Neural cell (in vitro differentiated cells): ENCODE measurements around the gene ERC2. TPM values are rescaled to one million over a fixed set of nuclear protein-coding genes. Genes with fewer than 3 reads are reported as not detected.

Experiments used
- H2AFZ ChIP-seq: fragments of 200-600, 300-800 bp; sonication (generic), shearing (Covaris generic); 2 replicates; pipeline ENCODE4 v1.6.0; 2014; ENCODE audit warnings: low read depth, mild to moderate bottlenecking, antibody characterized with exemption, low read length, moderate library complexity
- H3F3A ChIP-seq: fragments of 200-600 bp; shearing (Covaris generic); 2 replicates; pipeline ENCODE4 v1.6.1; 2016; ENCODE audit warnings: mild to moderate bottlenecking, moderate library complexity, mixed read lengths, antibody characterized with exemption, low read length; ENCODE audit not compliant: insufficient read depth, poor library complexity, severe bottlenecking
- H3K27ac ChIP-seq: fragments of 200-600, 300-800 bp; sonication (generic), shearing (Covaris generic); 2 replicates; pipeline ENCODE4 v1.5.1; 2014; ENCODE audit warnings: mild to moderate bottlenecking, low read length, moderate library complexity
- H3K27me3 ChIP-seq: fragments of 300-800, 200-600 bp; sonication (generic), shearing (Covaris generic); 2 replicates; pipeline ENCODE4 v1.6.0; 2014; ENCODE audit warnings: mild to moderate bottlenecking, low read depth, low read length, moderate library complexity; ENCODE audit not compliant: insufficient read depth
- H3K36me3 ChIP-seq: fragments of 300-800, 200-600 bp; sonication (generic), shearing (Covaris generic); 2 replicates; pipeline ENCODE4 v1.5.1; 2014; ENCODE audit warnings: mild to moderate bottlenecking, antibody characterized with exemption, low read length, moderate library complexity; ENCODE audit not compliant: insufficient read depth
- H3K4me2 ChIP-seq: fragments of 300-800, 200-600 bp; sonication (generic), shearing (Covaris generic); 2 replicates; pipeline ENCODE4 v1.6.0; 2014; ENCODE audit warnings: mild to moderate bottlenecking, low read length
- H3K4me3 ChIP-seq: fragments of 300-800, 200-600 bp; sonication (generic), shearing (Covaris generic); 2 replicates; pipeline ENCODE4 v1.5.1; 2014; ENCODE audit warnings: mild to moderate bottlenecking, low read length, moderate library complexity
- H3K79me2 ChIP-seq: fragments of 200-600 bp; shearing (Covaris generic); replicated peaks from 2 replicates; pipeline ENCODE4 v1.6.0; 2014; ENCODE audit warnings: mild to moderate bottlenecking, low read length, moderate library complexity; ENCODE audit not compliant: insufficient read depth
- H3K9ac ChIP-seq: fragments of 300-800, 200-600 bp; sonication (generic), shearing (Covaris generic); 2 replicates; pipeline ENCODE4 v1.6.1; 2016; ENCODE audit warnings: mild to moderate bottlenecking, low read length, mixed read lengths
- H3K9me2 ChIP-seq: fragments of 200-600 bp; shearing (Covaris generic); 2 replicates; pipeline ENCODE4 v1.6.1; 2016; ENCODE audit warnings: mild to moderate bottlenecking, low read length, mixed read lengths; ENCODE audit not compliant: insufficient read depth
- H3K9me3 ChIP-seq: fragments of 200-600, 300-800 bp; sonication (generic), shearing (Covaris generic); 2 replicates; pipeline ENCODE4 v1.6.1; 2016; ENCODE audit warnings: mild to moderate bottlenecking, mixed run types, low read length, moderate library complexity, mixed read lengths
- H4K20me1 ChIP-seq: fragments of 200-600 bp; shearing (Covaris generic); 2 replicates; pipeline ENCODE4 v1.6.1; 2016; ENCODE audit warnings: mild to moderate bottlenecking, mixed run types; ENCODE audit not compliant: insufficient read depth
- EP300 ChIP-seq: fragments of 450-650 bp; conservative IDR thresholded peaks from 2 replicates; pipeline ENCODE4 v1.6.1; 2014; ENCODE audit warnings: antibody characterized with exemption, mild to moderate bottlenecking, moderate library complexity; ENCODE audit not compliant: poor library complexity, severe bottlenecking
- EZH2 ChIP-seq: fragments of 200-600, 300-800 bp; shearing (Covaris generic), sonication (generic); IDR thresholded peaks from 2 replicates; pipeline ENCODE4 v1.6.1; 2014; ENCODE audit warnings: antibody characterized with exemption, low read length, borderline replicate concordance, mild to moderate bottlenecking; ENCODE audit not compliant: insufficient read depth, poor library complexity, severe bottlenecking
- POLR2AphosphoS5 ChIP-seq: IDR thresholded peaks from 2 replicates; pipeline ENCODE4 v1.6.1; 2012
- RAD21 ChIP-seq: fragments of 450-650 bp; conservative IDR thresholded peaks from 2 replicates; pipeline ENCODE4 v1.6.1; 2014; ENCODE audit warnings: antibody characterized with exemption, mild to moderate bottlenecking, moderate library complexity
- SMC3 ChIP-seq: fragments of 450-650 bp; conservative IDR thresholded peaks from 2 replicates; pipeline ENCODE4 v1.6.1; 2014; ENCODE audit warnings: antibody characterized with exemption, mild to moderate bottlenecking, moderate library complexity; ENCODE audit not compliant: poor library complexity
- TAF1 ChIP-seq: IDR thresholded peaks from 2 replicates; pipeline ENCODE4 v1.6.1; 2012; ENCODE audit warnings: low read depth
- polyA plus RNA-seq: library from polyadenylated mRNA; depleted of rRNA; stranded (reverse); fragments of >200 nt; gene quantifications from 2 replicates; pipeline ENCODE4 v1.2.3, GENCODE V29; 2014
- TF ChIP-seq, protein P1 (sequence below): fragments of 450-650 bp; IDR thresholded peaks from 2 replicates; pipeline ENCODE4 v1.5.1; 2014; ENCODE audit warnings: antibody characterized with exemption, mild to moderate bottlenecking, moderate library complexity; ENCODE audit not compliant: poor library complexity, severe bottlenecking
- TF ChIP-seq, protein P2 (sequence below): IDR thresholded peaks from 2 replicates; pipeline ENCODE4 v1.6.1; 2012; ENCODE audit warnings: borderline replicate concordance

Gene ERC2
- polyA plus RNA-seq, 1 donor from 2014 or later: 60.4 TPM

DNA sequence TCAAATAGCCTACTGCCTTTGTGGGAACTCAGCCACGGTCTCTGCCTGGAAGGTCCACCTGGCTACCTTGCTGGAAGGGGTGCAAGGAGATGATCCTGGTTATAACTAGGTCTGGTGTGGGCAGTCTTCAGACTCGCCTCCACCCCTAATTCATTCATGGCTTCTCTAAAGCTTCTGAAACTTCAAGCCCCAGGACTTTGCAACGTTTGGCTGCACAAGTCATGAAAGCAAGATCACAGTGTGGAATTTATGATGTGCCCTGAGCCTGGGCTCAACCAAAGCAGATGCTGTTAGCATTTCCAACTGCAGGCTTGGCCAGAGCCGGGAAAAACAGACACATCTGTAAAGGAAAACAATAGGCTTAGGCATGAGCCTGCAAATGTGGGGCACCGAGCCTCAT, 780.7 kb downstream of the ERC2 start:
- Histone ChIP-seq H3F3A (no peaks in the 10 kb centered on the region), H3K36me3 (no peaks in the 10 kb centered on the region), H3K9me3 (no peaks in the 10 kb centered on the region), H3K27me3 (no peaks in the 10 kb centered on the region), H3K9ac (no peak overlapping the region), H2AFZ (no peak overlapping the region), H3K27ac (no peak overlapping the region), H3K79me2 (no peaks in the 10 kb centered on the region), H3K9me2 (no peaks in the 10 kb centered on the region), H3K4me3 (no peak overlapping the region), H4K20me1 (no peaks in the 10 kb centered on the region), H3K4me2 (no peak overlapping the region)
- no peak for TF ChIP-seq TAF1
- no peak for TF ChIP-seq EP300
- TF ChIP-seq RAD21: no peak
- TF ChIP-seq, protein P1, sequence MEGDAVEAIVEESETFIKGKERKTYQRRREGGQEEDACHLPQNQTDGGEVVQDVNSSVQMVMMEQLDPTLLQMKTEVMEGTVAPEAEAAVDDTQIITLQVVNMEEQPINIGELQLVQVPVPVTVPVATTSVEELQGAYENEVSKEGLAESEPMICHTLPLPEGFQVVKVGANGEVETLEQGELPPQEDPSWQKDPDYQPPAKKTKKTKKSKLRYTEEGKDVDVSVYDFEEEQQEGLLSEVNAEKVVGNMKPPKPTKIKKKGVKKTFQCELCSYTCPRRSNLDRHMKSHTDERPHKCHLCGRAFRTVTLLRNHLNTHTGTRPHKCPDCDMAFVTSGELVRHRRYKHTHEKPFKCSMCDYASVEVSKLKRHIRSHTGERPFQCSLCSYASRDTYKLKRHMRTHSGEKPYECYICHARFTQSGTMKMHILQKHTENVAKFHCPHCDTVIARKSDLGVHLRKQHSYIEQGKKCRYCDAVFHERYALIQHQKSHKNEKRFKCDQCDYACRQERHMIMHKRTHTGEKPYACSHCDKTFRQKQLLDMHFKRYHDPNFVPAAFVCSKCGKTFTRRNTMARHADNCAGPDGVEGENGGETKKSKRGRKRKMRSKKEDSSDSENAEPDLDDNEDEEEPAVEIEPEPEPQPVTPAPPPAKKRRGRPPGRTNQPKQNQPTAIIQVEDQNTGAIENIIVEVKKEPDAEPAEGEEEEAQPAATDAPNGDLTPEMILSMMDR: no peak

DNA sequence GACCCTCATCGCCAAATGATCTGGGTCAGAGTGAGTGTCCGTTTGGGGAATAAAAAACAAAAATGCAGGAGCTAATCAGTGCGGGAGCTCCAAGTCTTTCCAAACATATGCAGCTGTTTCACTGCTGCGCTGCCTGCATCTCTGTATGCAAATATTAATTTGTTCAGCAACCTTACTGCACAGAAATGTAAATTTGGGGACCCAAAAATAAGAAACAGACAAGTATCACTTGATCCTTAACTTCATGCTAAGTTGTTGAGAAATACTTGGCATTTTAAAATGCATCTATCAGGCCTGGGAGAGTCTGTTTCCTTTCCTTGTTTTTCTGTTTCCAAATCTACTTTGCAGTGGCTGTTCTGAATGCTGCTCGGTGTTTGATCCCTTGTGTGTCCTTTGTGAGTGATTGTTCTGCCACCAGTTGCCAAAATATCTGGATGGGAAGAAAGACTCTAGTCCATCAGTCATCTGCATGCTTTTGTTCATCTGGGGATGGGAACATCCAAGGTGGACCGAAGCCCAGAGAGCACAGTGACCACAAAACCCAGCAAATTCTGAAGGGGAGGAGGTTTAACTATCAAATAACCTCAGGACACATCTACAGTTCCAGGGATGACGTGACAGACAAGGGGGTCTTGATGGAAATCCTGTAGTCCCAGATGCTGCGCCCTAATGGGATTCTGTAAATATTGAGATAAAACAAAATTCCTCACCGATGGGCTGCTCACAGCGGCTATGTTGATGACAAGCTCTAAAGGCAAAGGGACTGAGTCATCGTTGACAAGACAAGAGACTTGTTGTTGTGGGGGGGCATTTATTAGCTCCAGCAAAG, 781.6 kb downstream of the ERC2 start:
- Histone ChIP-seq H3K4me2 (no peak overlapping the region), H3K27ac (no peak overlapping the region), H3K36me3 (no peaks in the 10 kb centered on the region), H3K27me3 (no peaks in the 10 kb centered on the region), H3K4me3 (no peak overlapping the region), H3K9ac (no peak overlapping the region), H3K9me2 (no peaks in the 10 kb centered on the region), H3F3A (no peaks in the 10 kb centered on the region), H2AFZ (no peak overlapping the region), H3K9me3 (no peaks in the 10 kb centered on the region), H4K20me1 (no peaks in the 10 kb centered on the region), H3K79me2 (no peaks in the 10 kb centered on the region)
- TF ChIP-seq RAD21 (no peak), EZH2 (no peak), EP300 (no peak), POLR2AphosphoS5 (no peak), SMC3 (no peak)
- TF ChIP-seq, protein P2, sequence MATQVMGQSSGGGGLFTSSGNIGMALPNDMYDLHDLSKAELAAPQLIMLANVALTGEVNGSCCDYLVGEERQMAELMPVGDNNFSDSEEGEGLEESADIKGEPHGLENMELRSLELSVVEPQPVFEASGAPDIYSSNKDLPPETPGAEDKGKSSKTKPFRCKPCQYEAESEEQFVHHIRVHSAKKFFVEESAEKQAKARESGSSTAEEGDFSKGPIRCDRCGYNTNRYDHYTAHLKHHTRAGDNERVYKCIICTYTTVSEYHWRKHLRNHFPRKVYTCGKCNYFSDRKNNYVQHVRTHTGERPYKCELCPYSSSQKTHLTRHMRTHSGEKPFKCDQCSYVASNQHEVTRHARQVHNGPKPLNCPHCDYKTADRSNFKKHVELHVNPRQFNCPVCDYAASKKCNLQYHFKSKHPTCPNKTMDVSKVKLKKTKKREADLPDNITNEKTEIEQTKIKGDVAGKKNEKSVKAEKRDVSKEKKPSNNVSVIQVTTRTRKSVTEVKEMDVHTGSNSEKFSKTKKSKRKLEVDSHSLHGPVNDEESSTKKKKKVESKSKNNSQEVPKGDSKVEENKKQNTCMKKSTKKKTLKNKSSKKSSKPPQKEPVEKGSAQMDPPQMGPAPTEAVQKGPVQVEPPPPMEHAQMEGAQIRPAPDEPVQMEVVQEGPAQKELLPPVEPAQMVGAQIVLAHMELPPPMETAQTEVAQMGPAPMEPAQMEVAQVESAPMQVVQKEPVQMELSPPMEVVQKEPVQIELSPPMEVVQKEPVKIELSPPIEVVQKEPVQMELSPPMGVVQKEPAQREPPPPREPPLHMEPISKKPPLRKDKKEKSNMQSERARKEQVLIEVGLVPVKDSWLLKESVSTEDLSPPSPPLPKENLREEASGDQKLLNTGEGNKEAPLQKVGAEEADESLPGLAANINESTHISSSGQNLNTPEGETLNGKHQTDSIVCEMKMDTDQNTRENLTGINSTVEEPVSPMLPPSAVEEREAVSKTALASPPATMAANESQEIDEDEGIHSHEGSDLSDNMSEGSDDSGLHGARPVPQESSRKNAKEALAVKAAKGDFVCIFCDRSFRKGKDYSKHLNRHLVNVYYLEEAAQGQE: no peak
